IPS-15b (cell line): ENCODE results near the gene PTCD1.
A peak's percentile ranks its signal among the peaks of the same experiment; 100 is the strongest.

ENCODE experiments used
- H3K27me3 ChIP-seq: one replicate; pipeline ENCODE4 v1.6.1; 2013; ENCODE audit warnings: low read length; ENCODE audit not compliant: control insufficient read depth, insufficient read depth
- H3K36me3 ChIP-seq: one replicate; pipeline ENCODE4 v1.6.1; 2013; ENCODE audit warnings: low read length; ENCODE audit not compliant: control insufficient read depth, insufficient read depth
- H3K4me1 ChIP-seq: one replicate; pipeline ENCODE4 v1.6.1; 2013; ENCODE audit warnings: mild to moderate bottlenecking, low read length; ENCODE audit not compliant: control insufficient read depth, insufficient read depth
- H3K4me3 ChIP-seq: one replicate; pipeline ENCODE4 v1.5.1; 2013; ENCODE audit warnings: low read depth, low read length
- H3K9ac ChIP-seq: one replicate; pipeline ENCODE4 v1.6.1; 2013; ENCODE audit warnings: low read depth, mild to moderate bottlenecking, low read length
- H3K9me3 ChIP-seq: one replicate; pipeline ENCODE4 v1.6.1; 2013; ENCODE audit warnings: mild to moderate bottlenecking, low read length; ENCODE audit not compliant: control insufficient read depth, insufficient read depth

The PTCD1 gene

GRCh38 chr7:99438573-99439480 lies at the start of gene PTCD1, which contains the start of gene CPSF4:
TSS of gene PTCD1 (minus strand) at chr7:99438798. CDS start at chr7:99435242, 3,556 bp downstream.
TSS of gene CPSF4 (plus strand) at chr7:99438943. CDS start at chr7:99439083, 140 bp downstream.
- H3K4me3 ChIP-seq = peak within 1 kb of the TSS; percentile 96
- peaks cover 16% of the 10 kb centered on the region for H3K36me3 ChIP-seq
- peaks cover 3% of the 10 kb centered on the region for H3K4me1 ChIP-seq
- H3K27me3 ChIP-seq = no peaks in the 10 kb centered on the region
- H3K9ac ChIP-seq = peak within 1 kb of the TSS; percentile 91
- no peaks in the 10 kb centered on the region for H3K9me3 ChIP-seq

- H3K4me3 ChIP-seq = no peak overlapping the region
- H3K27me3 ChIP-seq = no peaks in the 10 kb centered on the region
- no peaks in the 10 kb centered on the region for H3K4me1 ChIP-seq
- no peaks in the 10 kb centered on the region for H3K9me3 ChIP-seq
- H3K36me3 ChIP-seq = peaks cover 4% of the 10 kb centered on the region
- H3K9ac ChIP-seq = no peak overlapping the region
Measured at GRCh38 chr7:99485094-99485493, 46.5 kb upstream of the PTCD1 start.

GRCh38 chr7:99478464-99479440 lies 40.2 kb upstream of the PTCD1 start:
- H3K9ac ChIP-seq = no peak overlapping the region
- peaks cover 2% of the 10 kb centered on the region for H3K4me1 ChIP-seq
- H3K4me3 ChIP-seq = no peak overlapping the region
- H3K27me3 ChIP-seq = no peaks in the 10 kb centered on the region
- peaks cover 10% of the 10 kb centered on the region for H3K36me3 ChIP-seq
- no peaks in the 10 kb centered on the region for H3K9me3 ChIP-seq

- Histone ChIP-seq H3K4me3 (no peak overlapping the region), H3K36me3 (peaks cover 7% of the 10 kb centered on the region), H3K9me3 (no peaks in the 10 kb centered on the region), H3K9ac (no peak overlapping the region), H3K4me1 (peaks cover 2% of the 10 kb centered on the region), H3K27me3 (no peaks in the 10 kb centered on the region)
Measured at GRCh38 chr7:99476107-99476506, 37.5 kb upstream of the PTCD1 start.

GRCh38 chr7:99473315-99473596 lies 34.7 kb upstream of the PTCD1 start:
- H3K9ac ChIP-seq = peak overlapping the region; percentile 85
- H3K27me3 ChIP-seq = no peaks in the 10 kb centered on the region
- peaks cover 2% of the 10 kb centered on the region for H3K4me1 ChIP-seq
- no peaks in the 10 kb centered on the region for H3K9me3 ChIP-seq
- H3K4me3 ChIP-seq = peak overlapping the region; percentile 90
- H3K36me3 ChIP-seq = no peaks in the 10 kb centered on the region

- Histone ChIP-seq H3K4me3 (peak within 1 kb of the TSS; percentile 90), H3K4me1 (peaks cover 2% of the 10 kb centered on the region), H3K36me3 (no peaks in the 10 kb centered on the region), H3K27me3 (no peaks in the 10 kb centered on the region), H3K9me3 (no peaks in the 10 kb centered on the region), H3K9ac (peak within 1 kb of the TSS; percentile 85)
Measured at GRCh38 chr7:99472561-99473314, 34.1 kb upstream of the PTCD1 start, which contains the start of gene ZNF789. TSS of gene ZNF789 (plus strand) at chr7:99472890. CDS start at chr7:99476457, 3,567 bp downstream.

- no peaks in the 10 kb centered on the region for H3K4me1 ChIP-seq
- H3K9ac ChIP-seq = no peak overlapping the region
- no peaks in the 10 kb centered on the region for H3K36me3 ChIP-seq
- H3K4me3 ChIP-seq = peak overlapping the region; percentile 9
- no peaks in the 10 kb centered on the region for H3K27me3 ChIP-seq
- no peaks in the 10 kb centered on the region for H3K9me3 ChIP-seq
Measured at GRCh38 chr7:99469381-99470065, 30.9 kb upstream of the PTCD1 start.

GRCh38 chr7:99468336-99468918 lies 29.8 kb upstream of the PTCD1 start:
- Histone ChIP-seq H3K27me3 (no peaks in the 10 kb centered on the region), H3K4me1 (no peaks in the 10 kb centered on the region), H3K4me3 (no peak overlapping the region), H3K9ac (no peak overlapping the region), H3K36me3 (no peaks in the 10 kb centered on the region), H3K9me3 (no peaks in the 10 kb centered on the region)

GRCh38 chr7:99465421-99465768 lies 26.8 kb upstream of the PTCD1 start:
- no peaks in the 10 kb centered on the region for H3K9me3 ChIP-seq

GRCh38 chr7:99461221-99461620 lies 22.6 kb upstream of the PTCD1 start:
- no peaks in the 10 kb centered on the region for H3K27me3 ChIP-seq
- H3K4me1 ChIP-seq = no peaks in the 10 kb centered on the region
- no peak overlapping the region for H3K9ac ChIP-seq
- no peak overlapping the region for H3K4me3 ChIP-seq
- H3K36me3 ChIP-seq = peaks cover 35% of the 10 kb centered on the region
- H3K9me3 ChIP-seq = no peaks in the 10 kb centered on the region

More at GRCh38 chr7:99465421-99465768, 26.8 kb upstream of the PTCD1 start:
- Histone ChIP-seq H3K27me3 (no peaks in the 10 kb centered on the region), H3K36me3 (peaks cover 4% of the 10 kb centered on the region), H3K9ac (peak overlapping the region; percentile 99), H3K4me1 (no peaks in the 10 kb centered on the region), H3K4me3 (peak overlapping the region; percentile 99)
